HEK293T (cell line): ENCODE results near the gene MRPS9.

Experiments used
- BHLHE40 ChIP-seq: fragments of 450-650 bp; IDR thresholded peaks from 2 replicates; pipeline ENCODE4 v1.6.1; 2016; ENCODE audit warnings: mild to moderate bottlenecking, moderate library complexity, borderline replicate concordance
- SP1 ChIP-seq: fragments of 450-650 bp; IDR thresholded peaks from 2 replicates; pipeline ENCODE4 v1.6.1; 2017
- TARDBP ChIP-seq: fragments of 450-650 bp; IDR thresholded peaks from 2 replicates; pipeline ENCODE4 v1.6.1; 2016
- ZNF384 ChIP-seq: fragments of 450-650 bp; IDR thresholded peaks from 2 replicates; pipeline ENCODE4 v1.6.1; 2016

DNA sequence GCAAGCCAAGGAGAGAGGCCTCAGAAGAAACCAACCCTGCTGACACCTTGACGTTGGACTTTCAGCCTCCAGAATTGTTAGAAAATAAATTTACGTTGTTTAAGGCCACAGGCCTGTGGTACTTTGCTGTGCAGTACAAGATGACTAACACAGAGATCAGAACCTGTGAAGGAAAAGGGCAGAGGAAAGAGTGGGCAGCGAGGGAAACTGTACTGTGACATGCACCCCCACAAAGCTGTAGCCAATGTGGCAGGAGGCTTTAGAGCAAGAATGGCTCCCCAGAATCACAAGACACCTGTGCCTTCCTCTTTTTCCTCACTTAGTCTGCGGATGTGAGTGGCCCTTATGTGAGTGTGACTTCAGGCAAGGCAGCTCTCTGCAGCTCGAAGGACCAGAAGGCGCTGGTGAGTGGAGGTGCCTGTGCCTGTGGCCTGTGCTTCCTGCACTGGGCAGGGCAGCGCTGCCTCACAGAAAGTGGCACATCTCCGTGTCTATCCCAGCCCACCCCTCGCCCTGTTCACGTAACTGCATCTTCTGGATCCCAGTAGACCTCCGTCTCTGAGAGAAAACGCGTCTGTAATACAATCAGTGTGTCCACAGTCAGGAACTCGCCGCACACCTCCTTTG, 89.5 kb downstream of the MRPS9 start:
- TF ChIP-seq BHLHE40 = no peak
- TF ChIP-seq SP1 = no peak
- no peak for TF ChIP-seq ZNF384
- TF ChIP-seq TARDBP = no peak
